ENCODE data around the gene PKIG. TPM values are rescaled to one million over a fixed set of nuclear protein-coding genes. Genes with fewer than 3 reads are reported as not detected.

PKIG gene
- total and polyA plus RNA-seq, 9 of the 15 experiments (the other 6 are each of a cell fraction or from before 2014, with no cell fraction given): 0.13 to 7.0 (median 4.7) TPM

GRCh38 chr20:44584162-44584561, 1.8 kb downstream of the PKIG start:
- H3K9me3 ChIP-seq (replicated peaks; ENCODE audit: control insufficient read depth, insufficient read depth, low read depth, low read length): no peaks in the 10 kb centered on the region
- peaks cover 0 to 9% of the 10 kb centered on the region in 2 experiments; a peak in 2 of 5 replicates for H3K4me1 ChIP-seq (replicated peaks in 1 of 2; ENCODE audit: control insufficient read depth in 2 of 2, insufficient read depth in 2 of 2, low read length in 2 of 2)
- no peak overlapping the region for H3K27ac ChIP-seq (ENCODE audit: extremely low read depth, low read depth, low read length)
- no peak overlapping the region for H2AFZ ChIP-seq (ENCODE audit: low read depth, low read length)
- ATAC-seq (no peak), DNase-seq (ENCODE audit: extremely low read depth in 1 of 4, low spot score in 3 of 4) (no peak), FAIRE-seq (no peak)
- BruUV-seq (replicated peaks): no TSS peak
- no peak overlapping the region for H3K9ac ChIP-seq (ENCODE audit: insufficient read depth in 1 of 2, low read depth in 2 of 2, low read length in 2 of 2)
- in situ Hi-C loops (cut with MboI): no loop called here
- WGBS (ENCODE audit: insufficient coverage, low coverage, missing lambda C conversion rate): 34% methylated on average over 4 of the region's 4 CpGs
- H3K36me3 ChIP-seq (ENCODE audit: control insufficient read depth, insufficient read depth, low read length): no peaks in the 10 kb centered on the region
- H3K79me2 ChIP-seq (ENCODE audit: control insufficient read depth, insufficient read depth, low read length): no peaks in the 10 kb centered on the region
- POLR2A ChIA-PET: interaction anchor here (3.5 kb wide), 1 partner anchor 8 kb away, joined by 13 read pairs; no protein-coding TSS in a partner anchor
- H3K4me3 ChIP-seq: no peak overlapping the region
- CTCF ChIA-PET (ENCODE audit: low intra/inter-chr PET ratio): no interaction called here
- H3K4me2 ChIP-seq (ENCODE audit: insufficient read depth, low read length): no peak overlapping the region
- no peaks in the 10 kb centered on the region for H3K9me1 ChIP-seq (ENCODE audit: control insufficient read depth, insufficient read depth, low read length)
- intact Hi-C loops (cut with micrococcal nuclease): no loop called here
- H3K27me3 ChIP-seq (ENCODE audit: control insufficient read depth in 2 of 2, insufficient read depth in 2 of 2, low read length in 2 of 2): peaks cover 0 to 11% of the 10 kb centered on the region in 2 experiments; a peak in 2 of 5 replicates
- H4K20me1 ChIP-seq (replicated peaks; ENCODE audit: control insufficient read depth, insufficient read depth, low read length): no peaks in the 10 kb centered on the region
- TF ChIP-seq RBM15 (IDR thresholded peaks at IDR 0.05; ENCODE audit: insufficient read depth, low read length) (no peak), ZNF143 (CRISPR knock-in tag; IDR thresholded peaks at IDR 0.05) (no peak)

GRCh38 chr20:44585057-44585963, 2.9 kb downstream of the PKIG start:
- Histone ChIP-seq H3K79me2 (ENCODE audit: control insufficient read depth, insufficient read depth, low read length) (no peaks in the 10 kb centered on the region), H3K27ac (ENCODE audit: extremely low read depth, low read depth, low read length) (no peak overlapping the region), H3K9me3 (replicated peaks; ENCODE audit: control insufficient read depth, insufficient read depth, low read depth, low read length) (no peaks in the 10 kb centered on the region), H2AFZ (ENCODE audit: low read depth, low read length) (no peak overlapping the region), H4K20me1 (replicated peaks; ENCODE audit: control insufficient read depth, insufficient read depth, low read length) (no peaks in the 10 kb centered on the region), H3K4me2 (ENCODE audit: insufficient read depth, low read length) (no peak overlapping the region), H3K4me1 (replicated peaks in 1 of 2; ENCODE audit: control insufficient read depth in 2 of 2, insufficient read depth in 2 of 2, low read length in 2 of 2) (peaks cover 0 to 9% of the 10 kb centered on the region in 2 experiments; a peak in 2 of 5 replicates), H3K27me3 (ENCODE audit: control insufficient read depth in 2 of 2, insufficient read depth in 2 of 2, low read length in 2 of 2) (peaks cover 0 to 11% of the 10 kb centered on the region in 2 experiments; a peak in 2 of 5 replicates), H3K4me3 (no peak overlapping the region), H3K9ac (ENCODE audit: insufficient read depth in 1 of 2, low read depth in 2 of 2, low read length in 2 of 2) (no peak overlapping the region), H3K36me3 (ENCODE audit: control insufficient read depth, insufficient read depth, low read length) (no peaks in the 10 kb centered on the region), H3K9me1 (ENCODE audit: control insufficient read depth, insufficient read depth, low read length) (no peaks in the 10 kb centered on the region)
- DNase-seq (ENCODE audit: extremely low read depth in 1 of 4, low spot score in 3 of 4) (no peak), FAIRE-seq (no peak), ATAC-seq (no peak)
- intact Hi-C loops (cut with micrococcal nuclease) (no loop called here), in situ Hi-C loops (cut with MboI) (no loop called here)
- ChIA-PET CTCF (ENCODE audit: low intra/inter-chr PET ratio) (no interaction called here), POLR2A (interaction anchor here (0.6 to 3.5 kb wide), 3 partner anchors 9 to 247 kb away, joined by 3 to 13 read pairs (median 5); no protein-coding TSS in a partner anchor)
- WGBS (ENCODE audit: insufficient coverage, low coverage, missing lambda C conversion rate): 4% methylated on average over 6 of the region's 6 CpGs
- no TSS peak for BruUV-seq (replicated peaks)
- TF ChIP-seq NR3C1 (CRISPR knock-in tag; IDR thresholded peaks at IDR 0.05): no peak
- no peak for TF ChIP-seq PCBP1 (IDR thresholded peaks at IDR 0.05; ENCODE audit: low read depth, low read length, poor library complexity, severe bottlenecking)
- no peak for TF ChIP-seq ARID1B (IDR thresholded peaks at IDR 0.05)
- no peak for TF ChIP-seq DMBX1 (CRISPR knock-in tag; IDR thresholded peaks at IDR 0.05; ENCODE audit: borderline replicate concordance)
- no peak for TF ChIP-seq MAFK (IDR thresholded peaks at IDR 0.05; ENCODE audit: low read length)
- TF ChIP-seq MEIS2 (IDR thresholded peaks at IDR 0.05; ENCODE audit: partially characterized antibody): peak; percentile 11
- no peak for TF ChIP-seq CEBPG (CRISPR knock-in tag; IDR thresholded peaks at IDR 0.05)
- 0 out of 4 replicates have a peak, but pooled peaks of 1 of the 2 experiments have one; percentile 43 for TF ChIP-seq CEBPG (tag; conservative IDR thresholded peaks at IDR 0.05 in 1 of 2, IDR thresholded peaks at IDR 0.05 in 1 of 2)
- TF ChIP-seq HNRNPUL1 (IDR thresholded peaks at IDR 0.05; ENCODE audit: low read length): no peak
- TF ChIP-seq CREM (IDR thresholded peaks at IDR 0.05; ENCODE audit: low read depth): no peak
- TF ChIP-seq, protein P1, sequence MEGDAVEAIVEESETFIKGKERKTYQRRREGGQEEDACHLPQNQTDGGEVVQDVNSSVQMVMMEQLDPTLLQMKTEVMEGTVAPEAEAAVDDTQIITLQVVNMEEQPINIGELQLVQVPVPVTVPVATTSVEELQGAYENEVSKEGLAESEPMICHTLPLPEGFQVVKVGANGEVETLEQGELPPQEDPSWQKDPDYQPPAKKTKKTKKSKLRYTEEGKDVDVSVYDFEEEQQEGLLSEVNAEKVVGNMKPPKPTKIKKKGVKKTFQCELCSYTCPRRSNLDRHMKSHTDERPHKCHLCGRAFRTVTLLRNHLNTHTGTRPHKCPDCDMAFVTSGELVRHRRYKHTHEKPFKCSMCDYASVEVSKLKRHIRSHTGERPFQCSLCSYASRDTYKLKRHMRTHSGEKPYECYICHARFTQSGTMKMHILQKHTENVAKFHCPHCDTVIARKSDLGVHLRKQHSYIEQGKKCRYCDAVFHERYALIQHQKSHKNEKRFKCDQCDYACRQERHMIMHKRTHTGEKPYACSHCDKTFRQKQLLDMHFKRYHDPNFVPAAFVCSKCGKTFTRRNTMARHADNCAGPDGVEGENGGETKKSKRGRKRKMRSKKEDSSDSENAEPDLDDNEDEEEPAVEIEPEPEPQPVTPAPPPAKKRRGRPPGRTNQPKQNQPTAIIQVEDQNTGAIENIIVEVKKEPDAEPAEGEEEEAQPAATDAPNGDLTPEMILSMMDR (IDR thresholded peaks at IDR 0.05 in 2 of 3, conservative IDR thresholded peaks at IDR 0.05 in 1 of 3; ENCODE audit: insufficient read depth in 2 of 3, low read depth in 1 of 3, low read length in 3 of 3): no peak

Data from K562 (cell line).